ENCODE results near the gene PLEKHN1.
"Not testable (repeated sequence)": the region's sequence is repeated elsewhere in the genome, so short reads cannot be mapped to it uniquely, and the experiment has no call there.

The PLEKHN1 gene

DNA sequence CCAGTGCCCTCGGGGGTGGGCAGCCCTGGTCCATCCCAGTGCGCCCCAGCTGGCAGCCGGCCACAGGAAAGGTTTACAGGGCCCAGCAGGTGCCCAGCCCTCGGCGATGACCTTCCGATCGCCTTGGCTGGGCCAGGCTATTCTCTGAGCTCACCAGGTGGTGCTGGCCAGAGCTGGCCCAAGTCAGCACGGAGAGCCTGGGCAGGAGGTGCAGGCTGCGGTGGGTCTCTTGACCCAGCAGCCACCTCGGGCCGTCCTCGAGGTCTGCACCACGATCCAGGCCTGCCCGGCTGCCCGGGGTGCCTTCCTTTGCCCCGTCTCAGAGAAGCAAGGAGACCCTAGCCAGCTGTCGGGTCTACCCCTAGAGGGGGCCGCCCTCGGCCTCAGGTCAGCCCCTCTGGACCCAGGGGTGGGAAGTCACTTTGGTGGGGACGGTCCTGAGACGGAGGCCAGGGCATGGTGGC, 15.2 kb downstream of the PLEKHN1 start:
- TF ChIP-seq, protein P1, sequence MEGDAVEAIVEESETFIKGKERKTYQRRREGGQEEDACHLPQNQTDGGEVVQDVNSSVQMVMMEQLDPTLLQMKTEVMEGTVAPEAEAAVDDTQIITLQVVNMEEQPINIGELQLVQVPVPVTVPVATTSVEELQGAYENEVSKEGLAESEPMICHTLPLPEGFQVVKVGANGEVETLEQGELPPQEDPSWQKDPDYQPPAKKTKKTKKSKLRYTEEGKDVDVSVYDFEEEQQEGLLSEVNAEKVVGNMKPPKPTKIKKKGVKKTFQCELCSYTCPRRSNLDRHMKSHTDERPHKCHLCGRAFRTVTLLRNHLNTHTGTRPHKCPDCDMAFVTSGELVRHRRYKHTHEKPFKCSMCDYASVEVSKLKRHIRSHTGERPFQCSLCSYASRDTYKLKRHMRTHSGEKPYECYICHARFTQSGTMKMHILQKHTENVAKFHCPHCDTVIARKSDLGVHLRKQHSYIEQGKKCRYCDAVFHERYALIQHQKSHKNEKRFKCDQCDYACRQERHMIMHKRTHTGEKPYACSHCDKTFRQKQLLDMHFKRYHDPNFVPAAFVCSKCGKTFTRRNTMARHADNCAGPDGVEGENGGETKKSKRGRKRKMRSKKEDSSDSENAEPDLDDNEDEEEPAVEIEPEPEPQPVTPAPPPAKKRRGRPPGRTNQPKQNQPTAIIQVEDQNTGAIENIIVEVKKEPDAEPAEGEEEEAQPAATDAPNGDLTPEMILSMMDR (IDR thresholded peaks at IDR 0.05; ENCODE audit: low read depth, low read length), result no peak
- DNase-seq (ENCODE audit: extremely low read depth, low read depth), result no peak

DNA sequence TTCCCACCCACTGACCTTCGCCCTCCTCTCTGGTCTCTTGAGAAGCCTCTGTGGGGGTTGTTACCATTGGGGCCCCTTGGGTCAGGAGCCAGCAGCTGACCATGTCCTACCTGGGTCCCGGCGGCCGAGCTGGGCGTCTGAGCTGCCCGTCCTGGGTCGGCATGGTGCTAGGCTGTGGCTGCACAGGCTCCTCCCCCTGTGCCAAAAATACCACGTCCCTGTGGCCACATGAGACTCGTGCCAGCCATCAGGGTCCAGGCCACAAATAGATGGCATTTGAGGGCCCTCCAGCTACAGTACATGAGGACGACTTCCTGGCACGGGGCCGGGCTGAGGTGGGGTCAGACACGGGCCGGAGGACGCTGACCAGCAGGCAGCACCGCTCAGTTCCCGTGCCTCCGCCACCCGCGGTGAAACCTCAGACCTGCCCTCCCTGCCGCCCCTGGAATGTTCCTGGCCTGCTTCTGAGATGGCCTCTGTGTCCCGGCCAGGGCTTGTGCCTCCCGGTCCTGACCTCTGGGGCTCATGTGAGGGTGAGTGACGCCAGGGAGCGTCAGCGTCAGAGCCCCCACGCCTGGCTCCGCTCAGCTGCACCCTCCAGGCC, 15.8 kb downstream of the PLEKHN1 start, which contains the start of gene PERM1:
PERM1 (minus strand) TSS at position 139 of the 604 bp plus-strand sequence. CDS start 1,064 bp downstream, outside the sequence.
- no peak for DNase-seq (ENCODE audit: extremely low read depth, low read depth)
- TF ChIP-seq, protein P1 (IDR thresholded peaks at IDR 0.05; ENCODE audit: low read depth, low read length), result no peak

DNA sequence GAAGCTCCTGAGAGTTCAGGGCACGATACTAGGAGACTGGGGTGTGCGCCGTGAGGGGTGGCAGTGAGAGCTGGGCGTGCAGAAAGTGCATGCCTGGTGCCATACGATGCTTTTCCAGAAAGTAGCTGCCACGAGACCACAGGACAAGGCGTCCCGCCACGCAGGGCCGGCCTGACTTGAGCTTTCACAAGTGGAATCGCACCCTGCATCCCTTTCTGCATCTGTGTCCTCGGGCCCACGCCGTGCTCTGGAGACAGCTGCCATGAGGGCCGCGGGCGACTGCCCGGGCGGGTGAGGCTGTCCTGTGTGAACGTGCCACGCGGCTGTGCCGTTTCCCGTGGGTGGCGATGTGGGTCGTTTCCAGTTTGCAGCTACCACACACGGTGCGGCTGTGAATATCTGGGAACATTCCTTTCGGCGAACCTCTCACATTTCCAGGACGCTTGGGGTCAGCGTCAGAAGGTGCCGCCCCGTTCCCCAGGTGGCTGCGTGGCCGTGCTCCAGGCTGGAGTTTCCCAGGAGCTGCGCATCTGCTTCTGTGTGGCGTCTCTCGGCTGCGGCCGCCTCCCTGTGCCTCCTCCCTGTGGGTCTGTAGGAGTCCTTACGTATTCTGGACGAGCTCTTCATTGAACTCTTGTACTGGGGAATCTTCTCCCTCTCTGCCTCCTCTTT, 16.6 kb downstream of the PLEKHN1 start:
- TF ChIP-seq, protein P1 (IDR thresholded peaks at IDR 0.05; ENCODE audit: low read depth, low read length), result no peak

DNA sequence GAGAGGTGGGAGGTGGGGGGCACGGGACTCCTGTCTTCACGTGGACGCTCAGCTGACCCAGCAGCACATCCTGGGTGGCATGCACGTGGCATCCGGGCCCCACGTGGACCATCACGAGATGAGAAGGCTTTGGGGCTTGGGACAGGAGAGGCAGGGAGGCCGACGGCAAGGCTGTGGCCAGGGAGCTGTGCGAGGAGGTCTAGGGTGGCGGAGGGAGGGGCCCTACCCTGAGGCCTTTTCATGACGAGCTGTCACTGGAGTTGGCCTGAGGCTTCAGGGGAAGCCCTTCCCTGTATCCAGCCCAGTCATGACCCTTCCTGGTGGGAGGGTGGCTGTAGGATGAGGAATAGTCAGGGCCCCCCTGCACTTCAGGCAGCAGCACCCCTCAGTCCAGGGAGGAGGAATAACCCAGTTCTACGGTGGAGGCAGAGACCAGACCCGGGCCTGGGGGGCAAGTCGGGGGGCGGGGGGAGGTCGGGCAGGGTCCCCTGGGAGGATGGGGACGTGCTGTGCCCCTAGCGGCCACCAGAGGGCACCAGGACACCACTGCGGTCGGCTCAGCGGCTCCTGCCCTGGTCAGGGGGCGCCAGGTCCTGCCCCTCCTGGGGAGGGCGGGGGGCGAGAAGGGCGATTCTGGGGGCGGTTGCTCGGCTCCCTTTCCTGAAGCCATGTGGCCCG, 17.7 kb downstream of the PLEKHN1 start:
- TF ChIP-seq, protein P1 (IDR thresholded peaks at IDR 0.05; ENCODE audit: low read depth, low read length), result peak; percentile 74
- DNase-seq (ENCODE audit: extremely low read depth, low read depth), result no peak

More for the DNA sequence above, 16.6 kb downstream of the PLEKHN1 start:
- DNase-seq (ENCODE audit: extremely low read depth, low read depth), result no peak

DNA sequence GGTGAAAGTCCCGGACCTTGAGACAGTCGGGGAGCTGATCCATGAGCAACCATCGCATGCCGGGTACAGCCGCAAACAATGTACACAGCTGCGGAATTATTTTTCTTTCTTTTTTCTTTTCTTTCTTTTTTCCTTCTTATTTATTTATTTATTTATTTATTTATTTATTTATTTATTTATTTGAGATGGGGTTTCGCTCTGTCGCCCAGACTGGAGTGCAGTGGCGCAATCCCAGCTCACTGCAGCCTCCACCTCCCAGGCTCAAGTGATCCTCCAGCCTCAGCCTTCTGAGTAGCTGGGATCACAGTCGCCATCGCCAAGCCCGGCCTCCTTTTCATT, 18.2 kb downstream of the PLEKHN1 start:
- TF ChIP-seq, protein P1 (IDR thresholded peaks at IDR 0.05; ENCODE audit: low read depth, low read length), result no peak
- no peak for DNase-seq (ENCODE audit: extremely low read depth, low read depth)

DNA sequence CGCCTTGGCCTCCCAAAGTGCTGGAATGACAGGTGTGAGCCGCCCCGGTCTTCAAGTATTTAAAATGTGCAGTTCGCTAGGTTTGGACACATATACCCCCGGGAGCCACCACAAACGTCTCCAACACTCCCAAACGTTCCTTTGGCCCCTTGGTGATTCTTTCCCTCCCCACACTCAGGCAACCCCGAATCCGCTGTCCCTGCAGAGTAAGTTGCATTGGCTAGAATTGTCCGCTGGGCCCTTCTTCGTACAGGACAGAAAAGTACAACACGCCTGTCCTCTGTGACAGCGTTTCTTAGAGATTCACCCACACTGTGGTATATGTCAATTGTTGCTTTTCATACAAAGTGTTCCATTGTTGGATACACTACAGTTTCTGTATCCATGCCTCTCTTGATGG, 18.8 kb downstream of the PLEKHN1 start:
- DNase-seq (ENCODE audit: extremely low read depth, low read depth), result no peak
- TF ChIP-seq, protein P1 (IDR thresholded peaks at IDR 0.05; ENCODE audit: low read depth, low read length), result no peak

DNA sequence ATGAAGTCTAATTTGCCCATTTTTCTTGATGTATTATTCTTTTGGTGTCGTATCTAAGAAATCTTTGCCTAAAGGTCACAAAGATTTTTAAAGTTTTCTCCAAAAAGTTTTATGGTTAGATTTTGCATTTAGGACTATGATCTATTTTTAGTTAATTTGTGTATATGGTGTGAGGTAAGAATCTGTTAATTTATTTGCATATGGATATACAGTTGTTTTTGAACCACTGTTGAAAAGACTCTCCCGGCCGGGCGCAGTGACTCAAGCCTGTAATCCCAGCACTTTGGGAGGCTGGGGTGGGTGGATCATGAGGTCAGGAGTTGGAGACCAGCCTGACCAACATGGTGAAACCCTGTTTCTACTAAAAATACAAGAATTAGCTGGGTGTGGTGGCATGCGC, 21.8 kb downstream of the PLEKHN1 start:
- not testable (repeated sequence) for DNase-seq (ENCODE audit: extremely low read depth, low read depth)

DNA sequence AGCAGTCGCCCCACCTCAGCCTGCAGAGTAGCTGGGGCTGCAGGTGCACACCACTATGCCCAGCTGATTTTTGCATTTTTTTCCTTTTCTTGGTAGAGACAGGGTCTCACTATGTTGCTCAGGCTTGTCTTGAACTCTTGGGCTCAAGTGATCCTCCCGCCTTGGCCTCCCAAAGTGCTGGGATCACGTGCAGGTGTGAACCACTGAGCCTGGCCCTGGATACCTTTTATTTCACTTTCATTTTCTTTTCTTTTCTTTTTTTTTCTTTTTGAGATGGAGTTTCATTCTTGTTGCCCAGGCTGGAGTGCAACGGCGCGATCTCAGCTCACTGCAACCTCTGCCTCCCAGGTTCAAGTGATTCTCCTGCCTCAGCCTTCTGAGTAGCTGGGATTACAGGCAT, 25.0 kb downstream of the PLEKHN1 start:
- not testable (repeated sequence) for DNase-seq (ENCODE audit: extremely low read depth, low read depth)
